Uterus (tissue), 2 donors: ENCODE results near the gene JAG1.

Experiments used
- POLR2A ChIP-seq, 2 donors: fragments of 450-650 bp; IDR thresholded peaks; one replicate each; pipeline ENCODE4 v1.6.1; 2016; ENCODE audit warnings: antibody characterized with exemption in 2 of 2, mild to moderate bottlenecking in 1 of 2, moderate library complexity in 1 of 2
- TF ChIP-seq, protein P1 (sequence below), 4 experiments: fragments of 200-600 bp in 2 of 4; fragments of 450-650 bp in 2 of 4; sonication (generic) in 2 of 4; IDR thresholded peaks; one replicate each; pipeline ENCODE4 v1.5.1; 2016 to 2019; ENCODE audit warnings: antibody characterized with exemption in 4 of 4, mild to moderate bottlenecking in 2 of 4, moderate library complexity in 1 of 4

- TF ChIP-seq, protein P1, sequence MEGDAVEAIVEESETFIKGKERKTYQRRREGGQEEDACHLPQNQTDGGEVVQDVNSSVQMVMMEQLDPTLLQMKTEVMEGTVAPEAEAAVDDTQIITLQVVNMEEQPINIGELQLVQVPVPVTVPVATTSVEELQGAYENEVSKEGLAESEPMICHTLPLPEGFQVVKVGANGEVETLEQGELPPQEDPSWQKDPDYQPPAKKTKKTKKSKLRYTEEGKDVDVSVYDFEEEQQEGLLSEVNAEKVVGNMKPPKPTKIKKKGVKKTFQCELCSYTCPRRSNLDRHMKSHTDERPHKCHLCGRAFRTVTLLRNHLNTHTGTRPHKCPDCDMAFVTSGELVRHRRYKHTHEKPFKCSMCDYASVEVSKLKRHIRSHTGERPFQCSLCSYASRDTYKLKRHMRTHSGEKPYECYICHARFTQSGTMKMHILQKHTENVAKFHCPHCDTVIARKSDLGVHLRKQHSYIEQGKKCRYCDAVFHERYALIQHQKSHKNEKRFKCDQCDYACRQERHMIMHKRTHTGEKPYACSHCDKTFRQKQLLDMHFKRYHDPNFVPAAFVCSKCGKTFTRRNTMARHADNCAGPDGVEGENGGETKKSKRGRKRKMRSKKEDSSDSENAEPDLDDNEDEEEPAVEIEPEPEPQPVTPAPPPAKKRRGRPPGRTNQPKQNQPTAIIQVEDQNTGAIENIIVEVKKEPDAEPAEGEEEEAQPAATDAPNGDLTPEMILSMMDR (IDR thresholded peaks at IDR 0.05) = no peak
- no peak for TF ChIP-seq POLR2A (IDR thresholded peaks at IDR 0.05)
Observed at GRCh38 chr20:10639737-10640556, 33.9 kb downstream of the JAG1 start.
